GM19397 (cell line): ENCODE measurements around the gene B4GALT1.
"Not testable (repeated sequence)": the region's sequence is repeated elsewhere in the genome, so short reads cannot be mapped to it uniquely, and the experiment has no call there.

Experiments
- ATAC-seq: cut with Tn5 transposase; IDR thresholded peaks from one replicate; pipeline ENCODE4 v1.9.1; 2021; ENCODE audit warnings: mild to moderate bottlenecking, moderate library complexity; ENCODE audit not compliant: unreplicated experiment

B4GALT1 gene

DNA sequence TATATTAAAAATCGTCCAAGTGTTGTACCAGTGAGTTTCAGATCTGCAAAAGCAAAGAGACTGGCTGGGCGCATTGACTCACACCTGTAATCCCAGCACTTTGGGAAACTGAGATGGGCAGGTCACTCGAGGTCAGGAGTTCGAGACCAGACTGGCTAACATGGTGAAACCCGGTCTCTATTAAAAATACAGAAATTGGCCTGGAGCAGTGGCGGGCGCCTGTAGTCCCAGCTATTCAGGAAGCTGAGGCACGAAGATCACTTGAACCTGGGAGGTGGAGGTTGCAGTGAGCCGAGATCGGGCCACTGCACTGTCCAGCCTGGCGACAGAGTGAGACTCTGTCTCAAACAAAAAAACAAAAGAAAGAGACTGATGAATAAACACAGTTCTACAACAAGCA lies 18.3 kb upstream of the B4GALT1 start:
- no peak for ATAC-seq

DNA sequence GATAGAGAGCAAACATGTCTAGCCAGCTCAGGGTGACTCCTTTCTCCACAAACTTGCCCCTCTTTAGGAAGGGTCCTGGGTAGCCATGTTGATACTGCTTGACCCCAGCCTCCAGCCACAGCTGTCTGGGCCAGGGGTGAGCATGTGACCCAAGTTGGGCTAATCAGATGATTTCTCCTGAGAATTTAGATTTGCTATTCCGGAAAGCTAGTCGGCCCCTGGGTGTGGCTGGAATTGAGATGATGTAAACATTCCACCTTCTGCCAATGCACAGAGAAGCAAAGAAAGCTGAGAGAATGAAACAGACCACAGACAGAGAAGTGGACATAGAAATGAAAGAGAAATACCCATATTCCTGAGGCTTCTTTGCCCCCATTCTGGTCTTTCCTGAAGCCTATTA lies 17.8 kb upstream of the B4GALT1 start:
- no peak for ATAC-seq

DNA sequence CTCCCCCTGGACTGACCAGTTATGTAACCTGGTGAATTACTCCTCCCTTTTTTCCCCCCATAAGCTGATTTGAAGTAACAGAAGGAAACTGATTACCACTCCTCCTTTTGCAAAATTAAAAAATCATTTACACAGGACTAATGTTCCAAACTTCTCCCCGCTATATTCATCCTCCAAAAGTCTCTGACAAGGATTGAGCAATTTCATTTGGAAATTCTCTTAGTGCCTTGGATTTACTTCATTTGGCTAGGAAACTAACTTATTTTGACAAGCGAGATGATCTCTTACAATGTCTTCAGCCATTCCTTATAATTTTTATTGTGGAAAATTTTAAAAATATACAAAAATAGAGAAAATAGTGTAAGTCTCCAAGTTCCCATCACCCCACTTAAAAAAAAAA lies 15.4 kb upstream of the B4GALT1 start:
- ATAC-seq: no peak

DNA sequence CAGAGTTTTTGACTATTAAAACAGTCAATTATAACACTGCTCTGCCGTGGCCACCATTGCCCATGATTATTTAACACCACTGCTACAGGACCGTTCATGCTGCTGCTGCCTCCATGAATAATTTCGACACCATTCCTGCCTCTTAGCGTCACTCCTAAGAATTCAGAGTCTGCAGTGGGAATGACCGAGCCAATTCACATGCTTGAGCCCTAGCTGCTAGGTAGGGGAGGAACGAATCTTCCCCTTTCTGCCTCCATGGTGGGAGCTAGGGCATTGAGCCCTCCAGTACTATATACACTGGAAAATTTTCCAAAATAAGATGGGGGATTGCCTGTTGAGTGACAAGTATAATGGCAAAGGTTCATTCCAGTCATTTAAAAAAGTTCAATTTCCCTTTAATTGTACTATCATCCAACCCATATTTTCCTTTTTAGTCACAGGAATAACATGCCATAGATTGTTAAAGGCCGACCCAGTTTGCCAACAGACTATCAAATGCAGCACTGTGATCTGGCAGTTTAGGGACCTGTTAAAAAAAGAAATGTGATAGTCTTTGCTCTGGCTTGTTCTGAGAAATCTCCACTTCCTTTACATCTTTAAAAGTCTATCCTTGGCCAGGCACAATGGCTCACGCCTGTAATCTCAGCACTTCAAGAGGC lies 13.5 kb upstream of the B4GALT1 start:
- no peak for ATAC-seq

DNA sequence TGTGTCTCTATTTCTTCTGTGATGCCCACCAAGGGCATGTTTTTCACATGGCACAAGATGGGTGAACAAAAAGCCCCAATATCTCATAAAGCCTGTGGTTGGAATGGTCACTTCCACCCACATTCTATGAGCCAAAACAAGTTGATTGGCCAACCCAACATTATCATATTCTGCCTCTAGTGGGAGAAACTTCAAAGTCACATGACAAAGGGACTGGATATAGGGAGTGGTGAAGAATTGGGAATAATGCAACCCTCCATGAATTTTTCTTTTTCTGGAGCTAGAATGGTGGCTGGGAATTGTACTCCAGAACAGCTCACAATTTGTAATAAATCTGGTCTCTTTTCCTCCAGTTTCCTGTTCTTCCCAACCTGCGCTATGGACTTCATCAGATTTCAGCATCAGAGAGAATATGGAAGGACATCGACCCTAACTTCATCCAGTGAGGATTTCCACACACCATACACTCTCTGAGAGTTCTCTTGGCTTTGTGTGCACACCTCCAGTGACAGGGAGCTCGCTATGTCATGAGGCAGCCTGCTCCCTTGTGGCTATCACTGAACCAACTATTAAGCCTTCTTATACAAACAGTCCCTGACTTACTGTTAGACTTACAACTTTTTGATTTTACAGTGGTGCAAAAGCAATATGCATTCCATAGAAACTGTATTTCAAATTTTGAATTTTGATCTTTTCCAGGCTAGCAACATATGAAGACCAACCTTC lies 12.0 kb upstream of the B4GALT1 start:
- ATAC-seq: no peak

DNA sequence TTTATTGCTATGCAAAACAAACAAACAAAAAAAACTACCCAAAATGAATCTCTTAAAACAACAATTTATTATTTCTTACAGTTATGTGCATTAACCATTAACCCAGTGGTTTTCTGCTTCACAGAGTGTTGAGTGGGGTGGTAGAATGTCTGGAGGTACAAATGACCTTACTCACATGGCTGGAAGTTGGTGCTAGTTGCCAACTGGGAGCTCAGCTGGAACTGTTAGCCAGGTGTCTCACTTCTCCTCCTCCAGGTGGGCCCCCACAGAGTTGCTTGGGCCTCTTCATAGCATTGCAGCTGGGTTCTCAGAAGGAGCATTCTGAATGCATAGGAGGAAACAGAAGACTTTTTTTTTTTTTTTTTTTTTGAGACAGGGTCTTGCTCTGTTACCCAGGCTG lies 10.5 kb upstream of the B4GALT1 start:
- peak; percentile 92 for ATAC-seq

DNA sequence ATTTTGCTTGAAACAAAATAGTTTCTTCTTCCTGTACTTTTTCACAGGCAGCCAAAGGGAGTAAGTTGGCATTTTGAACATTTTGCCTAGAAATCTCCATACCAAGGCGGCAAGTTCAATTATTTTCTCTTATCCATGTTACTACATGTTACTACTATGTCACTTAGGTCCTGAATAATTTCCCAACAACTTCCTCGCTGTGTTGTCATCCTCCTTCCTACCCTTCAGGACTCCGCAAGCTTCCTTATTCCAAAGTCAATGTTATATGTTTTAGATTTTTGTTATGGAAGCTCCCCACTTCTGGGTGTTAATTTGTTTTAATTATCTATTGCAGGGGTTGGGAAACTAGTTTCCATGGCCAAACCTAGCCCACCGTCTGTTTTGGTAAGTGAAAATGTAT lies 9.9 kb upstream of the B4GALT1 start:
- ATAC-seq: no peak

DNA sequence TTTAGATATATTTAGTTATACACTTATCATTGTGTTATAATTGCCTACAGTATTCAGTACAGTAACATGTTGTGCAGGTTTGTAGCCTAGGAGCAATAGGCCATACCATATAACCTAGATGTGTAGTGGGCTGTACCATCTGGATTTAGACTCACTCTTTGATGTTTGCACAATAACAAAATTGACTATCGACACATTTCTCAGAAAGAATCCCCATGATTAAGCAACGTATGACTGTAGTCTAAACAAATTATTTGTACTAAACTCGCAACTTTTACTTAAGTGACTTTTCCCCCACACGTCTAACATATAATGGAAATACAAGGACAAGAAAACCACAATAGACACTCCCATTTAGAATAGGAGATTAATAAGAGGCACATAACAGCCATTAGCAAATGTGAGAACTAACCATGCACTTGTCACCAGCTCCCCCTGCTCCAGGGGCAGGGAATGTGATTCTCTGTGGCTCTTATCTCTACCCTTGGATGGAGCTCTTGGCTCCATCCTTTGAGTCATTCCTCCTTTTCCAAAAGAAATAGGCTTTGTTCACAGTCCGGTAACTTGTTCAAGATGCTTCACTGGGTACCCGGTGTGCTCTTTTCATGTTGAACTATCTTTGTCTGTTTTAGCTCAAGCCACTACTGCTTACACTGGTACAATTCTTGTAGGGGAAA lies 8.7 kb upstream of the B4GALT1 start:
- ATAC-seq: no peak

DNA sequence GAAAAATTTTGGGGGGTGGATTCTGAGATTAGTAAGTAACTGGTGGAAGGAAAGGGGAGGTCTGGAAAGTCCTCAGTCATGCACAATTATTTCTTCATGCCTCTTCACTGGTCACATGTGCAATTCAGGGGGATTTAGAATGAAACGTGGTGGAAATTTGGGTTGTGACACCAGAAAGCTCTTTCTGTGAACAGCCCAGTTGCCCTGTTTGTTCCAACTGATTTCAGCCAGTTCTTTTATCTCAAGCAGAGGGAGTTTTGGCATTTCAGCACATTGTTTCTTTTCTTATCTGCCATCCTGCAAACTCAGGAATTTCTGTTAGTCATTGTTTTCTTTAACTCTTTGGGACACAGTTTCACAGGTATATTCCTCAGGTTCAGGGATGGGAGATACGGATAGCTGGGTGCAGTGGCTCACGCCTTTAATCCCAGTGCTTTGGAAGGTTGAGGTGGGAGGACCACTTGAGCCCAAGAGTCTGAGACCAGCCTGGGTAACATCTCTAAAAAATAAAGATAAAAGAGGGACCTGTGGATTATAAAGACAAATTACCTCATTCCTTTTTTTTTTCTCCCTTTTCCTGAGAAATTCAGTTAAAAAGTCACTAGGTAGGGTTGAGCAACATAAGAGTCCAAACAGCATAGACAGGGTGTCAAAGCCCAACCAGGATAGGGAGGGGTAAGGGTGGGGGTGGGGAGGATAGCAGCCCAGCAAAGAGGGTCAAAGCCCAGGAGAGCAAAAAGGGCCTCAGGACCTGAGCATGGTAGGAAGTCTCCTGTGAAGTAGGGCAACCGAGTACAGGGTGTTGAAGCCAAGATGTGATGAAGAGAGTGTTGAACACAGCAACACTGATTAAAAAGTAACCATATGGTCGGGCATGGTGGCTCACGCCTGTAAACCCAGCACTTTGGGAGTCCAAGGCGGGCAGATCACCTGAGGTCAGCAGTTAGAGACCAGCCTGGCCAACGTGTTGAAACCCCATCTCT lies 5.4 kb upstream of the B4GALT1 start:
- no peak for ATAC-seq

DNA sequence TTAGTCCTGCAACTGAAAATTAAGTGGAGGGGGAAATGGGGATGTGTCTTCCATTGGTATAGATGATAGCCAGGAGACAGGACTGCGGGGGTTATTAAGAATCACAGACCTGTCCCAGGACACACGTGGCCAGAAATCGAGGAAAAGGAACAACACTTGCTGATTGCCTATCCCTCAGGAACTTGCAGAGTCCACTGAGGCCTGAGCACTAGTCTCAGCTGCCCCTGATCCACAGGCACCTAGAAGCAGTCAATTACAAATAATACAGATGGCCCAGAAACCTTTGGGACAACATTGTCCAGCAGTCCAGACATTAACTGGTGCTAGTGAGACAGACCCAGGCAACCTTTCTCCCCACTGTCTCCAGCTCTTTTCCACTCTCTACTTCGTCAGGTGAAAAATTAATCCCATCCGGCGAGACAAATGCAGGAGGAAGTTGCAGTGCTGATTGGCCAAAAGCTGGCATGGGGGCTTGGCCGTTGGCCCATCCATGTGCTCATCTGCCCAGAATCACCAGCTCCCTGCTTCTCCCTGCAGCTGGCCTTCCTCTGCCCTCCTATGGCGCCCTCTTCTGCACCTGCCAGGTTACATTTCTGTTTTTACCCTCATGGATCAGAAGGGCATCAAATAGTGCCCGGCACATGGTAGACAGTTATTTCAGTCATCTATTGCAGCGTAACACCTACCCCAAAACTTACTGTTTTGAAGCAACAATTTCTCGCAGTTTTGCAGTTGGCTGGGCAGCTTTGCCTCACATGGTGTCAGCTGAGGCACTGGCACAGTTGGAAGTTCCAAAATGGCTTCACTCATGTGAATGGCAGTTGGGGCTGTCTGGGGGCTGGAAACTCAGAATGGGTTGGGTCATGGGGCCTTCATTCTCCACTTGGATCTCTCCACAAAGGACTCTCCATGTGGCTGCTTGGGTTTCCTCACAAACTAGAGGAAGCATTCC lies 3.6 kb upstream of the B4GALT1 start:
- no peak for ATAC-seq

DNA sequence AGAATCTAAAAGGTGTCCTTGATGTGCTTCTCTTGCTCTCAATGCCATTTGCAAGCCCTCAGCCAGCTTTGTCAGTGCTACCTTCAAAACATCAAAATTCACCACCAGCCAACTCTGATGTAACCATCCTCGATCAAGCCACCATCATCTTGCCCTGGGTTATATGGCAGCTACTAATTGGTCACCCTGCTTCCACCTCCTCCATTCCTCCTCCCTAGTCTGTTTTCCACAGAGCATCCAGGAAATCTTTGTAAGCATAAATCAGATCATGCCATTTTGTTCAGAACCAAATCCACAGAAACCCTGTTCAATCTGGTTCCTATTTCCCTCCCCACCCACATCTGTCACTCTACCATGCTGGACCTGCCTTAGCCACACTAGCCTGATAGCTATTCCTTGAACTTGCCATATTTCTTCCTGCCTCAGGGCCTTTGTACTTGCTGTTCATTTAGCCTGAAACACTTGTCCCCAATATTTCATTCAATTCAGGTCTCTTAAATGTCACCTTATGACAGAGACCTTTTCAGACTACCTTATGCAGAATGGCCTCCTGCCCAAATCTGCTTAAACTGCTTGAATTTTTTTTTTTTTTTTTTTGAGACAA lies 1.9 kb upstream of the B4GALT1 start:
- no peak for ATAC-seq

DNA sequence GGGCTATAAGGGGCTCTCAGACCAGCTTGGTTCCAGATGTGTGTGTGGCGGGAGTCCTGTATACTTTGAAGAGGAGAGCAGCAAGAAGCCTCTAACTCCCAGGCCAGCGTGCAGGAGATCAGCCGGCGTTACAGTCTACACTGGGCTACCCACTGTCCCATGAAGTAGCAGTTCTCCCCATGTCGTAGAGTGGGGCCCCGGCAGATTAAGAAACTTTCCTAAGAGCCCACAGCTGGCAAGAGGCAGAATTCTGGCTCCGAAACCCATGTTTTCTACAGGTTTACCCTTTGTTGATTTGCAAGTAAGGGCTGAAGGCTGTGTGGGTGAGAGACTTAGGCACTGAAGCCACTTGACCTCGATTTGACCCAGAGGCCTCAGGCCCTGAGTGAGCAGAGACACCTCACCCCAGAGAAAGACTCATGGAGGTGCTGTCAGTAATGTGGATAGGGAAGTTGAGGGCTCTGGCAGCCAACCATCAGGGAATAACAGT lies 881 bp upstream of the B4GALT1 start:
- no peak for ATAC-seq

DNA sequence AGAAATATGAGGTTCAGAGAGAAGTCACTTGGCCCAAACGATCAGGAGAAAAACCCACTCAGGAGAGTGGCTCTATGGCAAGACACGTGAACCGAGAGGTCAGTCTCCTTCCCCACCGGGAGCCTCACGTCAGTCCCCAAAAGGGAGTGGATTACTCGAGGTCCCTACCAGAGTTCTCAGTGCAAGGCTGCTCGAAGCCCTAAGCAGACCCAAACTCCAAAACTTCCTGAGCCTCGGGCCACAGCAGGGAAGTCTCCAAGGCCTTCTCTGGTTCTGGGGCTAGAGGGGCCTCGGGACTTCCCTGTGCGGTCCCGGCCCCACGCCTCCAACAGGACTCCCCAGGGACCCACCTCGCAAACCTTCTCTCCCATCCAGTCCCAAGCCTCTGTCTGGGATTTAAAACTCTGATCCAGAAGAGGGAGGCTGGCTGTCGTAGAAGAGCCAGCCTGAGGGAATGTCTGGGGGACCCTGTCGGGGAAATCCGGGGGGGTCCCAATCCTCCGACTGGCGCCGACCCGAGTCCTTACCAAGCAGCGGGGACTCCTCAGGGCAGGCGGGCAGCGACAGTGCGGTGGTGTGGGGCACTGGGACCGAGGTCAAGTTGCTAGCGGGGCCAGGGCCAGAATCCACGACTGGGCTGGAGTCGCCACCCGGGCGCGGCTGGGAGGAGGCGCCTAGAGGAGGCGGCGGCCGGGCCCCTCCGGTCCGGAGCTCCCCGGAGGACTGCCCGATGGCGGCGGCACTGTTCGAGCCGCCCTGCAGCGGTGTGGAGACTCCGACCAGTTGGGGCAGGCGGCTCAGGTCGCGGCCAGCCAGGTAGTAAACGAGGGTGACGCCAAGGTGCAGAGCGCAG lies 679 bp downstream of the B4GALT1 start:
- ATAC-seq: peak; percentile 10

DNA sequence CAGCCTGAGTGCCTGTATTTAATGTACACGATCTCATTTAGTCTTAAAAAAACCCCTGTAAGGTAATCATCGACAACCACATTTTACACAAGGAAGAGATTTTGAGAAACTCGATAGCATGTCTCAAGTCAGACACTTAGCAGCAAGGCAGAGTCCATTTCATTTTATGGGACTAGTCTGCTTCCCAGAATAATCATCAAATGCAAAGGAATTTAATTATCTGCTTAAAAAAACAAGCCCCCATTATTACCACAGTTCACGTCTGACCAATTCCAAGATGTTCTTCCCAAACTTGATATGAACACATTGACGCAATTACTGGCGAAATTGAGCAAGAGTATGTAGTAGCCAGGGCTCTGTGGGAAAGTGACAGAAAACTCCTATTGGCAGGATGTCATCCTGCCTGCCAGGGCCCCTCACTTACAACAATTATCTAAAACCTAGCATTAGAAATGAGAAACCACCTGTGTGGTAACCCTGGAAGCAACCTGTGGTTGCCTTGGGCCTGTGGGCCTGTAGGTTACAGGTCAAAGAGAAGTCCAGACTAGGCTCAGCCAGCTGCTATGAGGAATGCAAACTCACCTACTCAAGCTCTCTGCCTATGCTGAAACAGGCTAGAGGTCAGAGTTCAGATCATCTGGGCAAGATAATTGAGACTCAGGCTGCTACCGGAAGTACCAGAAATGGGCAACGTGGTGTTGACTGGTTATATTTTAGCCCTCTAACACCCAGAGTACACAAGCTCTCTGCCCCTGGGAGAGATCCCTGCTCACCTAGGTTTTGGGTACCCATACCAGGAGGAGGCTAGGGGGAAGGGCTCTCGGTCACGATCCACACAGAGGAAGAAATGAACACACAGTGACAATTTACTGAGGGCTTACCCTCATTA lies 1.6 kb downstream of the B4GALT1 start:
- ATAC-seq: peak; percentile 14

DNA sequence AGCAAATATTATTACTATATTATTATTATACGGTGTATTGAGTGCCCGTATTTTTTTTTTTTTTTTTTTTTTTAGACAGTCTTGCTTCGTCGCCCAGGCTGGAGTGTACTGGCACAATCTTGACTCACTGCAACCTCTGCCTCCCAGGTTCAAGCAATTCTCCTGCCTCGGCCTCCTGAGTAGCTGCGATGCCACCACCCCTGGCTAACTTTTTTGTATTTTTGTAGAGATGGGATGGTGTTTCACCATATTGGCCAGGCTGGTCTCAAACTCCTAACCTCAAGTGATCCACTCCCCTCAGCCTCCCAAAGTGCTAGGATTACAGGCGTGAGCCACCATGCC lies 2.2 kb downstream of the B4GALT1 start:
- ATAC-seq: not testable (repeated sequence)

DNA sequence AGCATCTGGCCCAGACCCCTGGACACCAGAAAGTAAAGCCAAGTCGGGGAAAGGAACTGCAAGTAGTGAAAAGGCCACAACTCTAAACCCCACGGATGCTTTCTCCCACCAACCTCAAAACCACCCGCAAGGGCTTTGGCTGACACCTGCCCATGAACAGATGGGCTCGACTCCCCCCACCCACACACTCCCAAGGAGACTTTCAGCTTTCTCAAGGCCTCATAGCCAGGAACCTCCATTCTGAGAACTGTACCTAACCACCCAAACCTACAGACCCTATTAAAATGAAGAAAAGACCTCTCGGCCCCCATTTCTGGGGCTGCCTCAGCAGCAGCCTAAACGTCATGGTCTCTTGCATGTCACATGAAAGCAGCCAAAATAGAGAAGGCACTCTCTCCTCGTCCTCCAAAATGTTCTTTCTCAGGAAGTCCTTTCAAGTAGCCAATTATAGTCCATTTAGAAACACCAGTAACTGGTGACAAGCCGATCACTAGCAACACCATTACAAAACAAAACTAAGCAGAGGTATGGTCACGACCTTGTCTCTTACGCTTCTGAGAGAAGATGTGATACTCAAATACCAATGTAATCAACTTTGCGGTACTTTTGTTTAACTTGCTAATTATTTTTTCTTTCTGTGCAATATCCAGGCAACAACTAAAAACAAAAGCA lies 2.9 kb downstream of the B4GALT1 start:
- ATAC-seq: no peak
